ENCODE measurements around the gene JMJD8.
A peak's percentile ranks its signal among the peaks of the same experiment; 100 is the strongest.

Gene JMJD8

DNA sequence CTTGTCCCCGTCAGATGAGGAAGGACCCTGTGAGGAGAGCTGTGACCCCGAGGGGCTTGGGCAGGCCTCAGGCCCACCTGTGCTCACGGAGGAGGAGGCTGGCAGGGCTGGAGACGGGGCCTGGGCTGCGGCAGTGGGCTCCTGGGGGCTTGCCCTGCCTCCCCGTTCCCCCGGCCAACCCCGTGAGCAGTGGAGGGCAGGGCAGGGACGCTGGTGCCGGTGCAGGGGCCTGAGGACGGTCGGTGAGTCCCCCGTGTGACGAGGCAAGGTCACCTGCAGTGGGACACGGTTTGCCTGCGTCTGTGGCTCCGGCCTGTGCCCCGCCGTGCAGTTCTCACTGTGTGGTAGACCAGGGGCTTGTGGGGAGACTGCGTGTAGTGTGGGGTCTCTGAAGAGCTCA is 24.5 kb downstream of the JMJD8 start:
- ChIA-PET POLR2A (interaction anchor here (0.9 to 1.4 kb wide), 2 partner anchors 9 to 10 kb away, joined by 4 read pairs; partner anchors contain the start of gene WDR90), CTCF (interaction anchor here (0.7 to 1.6 kb wide), 2 partner anchors 8 to 9 kb away, joined by 3 to 7 read pairs; partner anchors contain the start of gene RHOT2)
- no peak overlapping the region for H3K27ac ChIP-seq (ENCODE audit: extremely low read depth, low read depth, low read length)

DNA sequence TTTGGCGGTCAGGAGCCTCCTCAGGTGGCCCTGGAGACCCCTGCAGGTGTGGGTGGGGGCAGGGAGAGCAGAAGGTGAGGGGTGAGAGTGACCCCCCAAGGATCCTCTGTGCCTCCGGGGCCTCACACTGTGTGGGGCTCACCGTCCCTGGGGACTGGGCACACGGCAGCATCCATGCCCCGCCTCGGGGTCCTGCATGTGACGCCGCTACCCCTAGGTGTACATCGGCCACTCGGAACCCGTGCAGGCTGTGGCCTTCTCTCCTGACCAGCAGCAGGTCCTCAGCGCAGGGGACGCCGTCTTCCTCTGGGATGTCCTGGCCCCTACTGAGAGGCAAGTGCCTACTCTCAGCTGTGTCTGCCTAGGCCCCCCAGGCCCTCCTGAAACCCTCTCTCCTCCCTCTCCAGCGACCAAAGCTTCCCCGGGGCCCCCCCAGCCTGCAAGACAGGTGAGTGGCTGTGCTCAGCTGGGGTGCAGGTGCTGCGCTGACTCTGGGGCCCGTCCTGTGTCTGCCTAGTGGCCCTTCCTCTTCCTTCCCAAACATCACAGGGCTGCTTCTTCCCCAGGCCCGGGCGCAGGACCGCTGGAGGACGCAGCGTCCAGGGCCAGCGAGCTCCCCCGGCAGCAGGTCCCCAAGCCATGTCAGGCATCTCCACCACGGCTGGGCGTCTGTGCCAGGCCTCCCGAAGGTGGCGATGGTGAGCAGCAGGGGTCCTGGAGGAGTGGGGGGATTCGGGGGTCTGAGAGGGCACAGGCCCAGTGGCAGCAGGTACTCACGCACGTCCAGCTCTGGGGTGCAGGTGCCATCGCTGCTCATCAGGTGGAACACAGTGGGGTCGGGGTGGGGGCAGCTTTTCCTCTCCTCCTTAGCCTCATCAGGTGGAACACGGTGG is 25.2 kb downstream of the JMJD8 start:
- POLR2A ChIA-PET = interaction anchor here (1.4 kb wide), 1 partner anchor 8 kb away, joined by 4 read pairs; no protein-coding TSS in a partner anchor
- Histone ChIP-seq H3K27ac (ENCODE audit: extremely low read depth, low read depth, low read length) (no peak overlapping the region), H3K4me3 (ENCODE audit: low read depth, low read length) (no peak overlapping the region), H3K4me1 (ENCODE audit: control insufficient read depth, insufficient read depth, low read length) (peaks cover 3% of the 10 kb centered on the region; the same call in 1 of the 2 replicates), H3K9me3 (ENCODE audit: control insufficient read depth, insufficient read depth, low read depth, low read length) (no peaks in the 10 kb centered on the region), H3K36me3 (ENCODE audit: control insufficient read depth in 2 of 2, insufficient read depth in 1 of 2, low read length in 2 of 2) (peaks cover 0 to 72% of the 10 kb centered on the region in 2 experiments; a peak in 2 of 3 replicates)
- TF ChIP-seq, protein P1, sequence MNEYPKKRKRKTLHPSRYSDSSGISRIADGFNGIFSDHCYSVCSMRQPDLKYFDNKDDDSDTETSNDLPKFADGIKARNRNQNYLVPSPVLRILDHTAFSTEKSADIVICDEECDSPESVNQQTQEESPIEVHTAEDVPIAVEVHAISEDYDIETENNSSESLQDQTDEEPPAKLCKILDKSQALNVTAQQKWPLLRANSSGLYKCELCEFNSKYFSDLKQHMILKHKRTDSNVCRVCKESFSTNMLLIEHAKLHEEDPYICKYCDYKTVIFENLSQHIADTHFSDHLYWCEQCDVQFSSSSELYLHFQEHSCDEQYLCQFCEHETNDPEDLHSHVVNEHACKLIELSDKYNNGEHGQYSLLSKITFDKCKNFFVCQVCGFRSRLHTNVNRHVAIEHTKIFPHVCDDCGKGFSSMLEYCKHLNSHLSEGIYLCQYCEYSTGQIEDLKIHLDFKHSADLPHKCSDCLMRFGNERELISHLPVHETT (tag by site-specific recombination; IDR thresholded peaks at IDR 0.05) = no peak
- TF ChIP-seq BCL11A (tag by site-specific recombination; IDR thresholded peaks at IDR 0.05; ENCODE audit: low read depth) (no peak), GLIS1 (tag by site-specific recombination; IDR thresholded peaks at IDR 0.05) (peak; percentile 57), GLIS2 (tag by site-specific recombination; IDR thresholded peaks at IDR 0.05) (no peak), SCRT2 (tag by site-specific recombination; IDR thresholded peaks at IDR 0.05) (peak; percentile 50), TCF7L2 (IDR thresholded peaks at IDR 0.05; ENCODE audit: borderline replicate concordance, low read depth, low read length) (no peak), ZNF133 (tag by site-specific recombination; IDR thresholded peaks at IDR 0.05) (no peak)
- TF ChIP-seq, protein P2, sequence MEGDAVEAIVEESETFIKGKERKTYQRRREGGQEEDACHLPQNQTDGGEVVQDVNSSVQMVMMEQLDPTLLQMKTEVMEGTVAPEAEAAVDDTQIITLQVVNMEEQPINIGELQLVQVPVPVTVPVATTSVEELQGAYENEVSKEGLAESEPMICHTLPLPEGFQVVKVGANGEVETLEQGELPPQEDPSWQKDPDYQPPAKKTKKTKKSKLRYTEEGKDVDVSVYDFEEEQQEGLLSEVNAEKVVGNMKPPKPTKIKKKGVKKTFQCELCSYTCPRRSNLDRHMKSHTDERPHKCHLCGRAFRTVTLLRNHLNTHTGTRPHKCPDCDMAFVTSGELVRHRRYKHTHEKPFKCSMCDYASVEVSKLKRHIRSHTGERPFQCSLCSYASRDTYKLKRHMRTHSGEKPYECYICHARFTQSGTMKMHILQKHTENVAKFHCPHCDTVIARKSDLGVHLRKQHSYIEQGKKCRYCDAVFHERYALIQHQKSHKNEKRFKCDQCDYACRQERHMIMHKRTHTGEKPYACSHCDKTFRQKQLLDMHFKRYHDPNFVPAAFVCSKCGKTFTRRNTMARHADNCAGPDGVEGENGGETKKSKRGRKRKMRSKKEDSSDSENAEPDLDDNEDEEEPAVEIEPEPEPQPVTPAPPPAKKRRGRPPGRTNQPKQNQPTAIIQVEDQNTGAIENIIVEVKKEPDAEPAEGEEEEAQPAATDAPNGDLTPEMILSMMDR (tag by site-specific recombination; IDR thresholded peaks at IDR 0.05) = peak; percentile 43; the same call in 1 of the 2 replicates
- CTCF ChIA-PET = interaction anchor here (0.6 to 1.6 kb wide), 6 partner anchors 8 to 339 kb away, joined by 3 to 7 read pairs (median 3); partner anchors contain the start of gene RHOT2

More for the DNA sequence above, 24.5 kb downstream of the JMJD8 start:
- Histone ChIP-seq H3K4me1 (ENCODE audit: control insufficient read depth, insufficient read depth, low read length) (peaks cover 3% of the 10 kb centered on the region; the same call in 1 of the 2 replicates), H3K9me3 (ENCODE audit: control insufficient read depth, insufficient read depth, low read depth, low read length) (no peaks in the 10 kb centered on the region), H3K36me3 (ENCODE audit: control insufficient read depth in 2 of 2, insufficient read depth in 1 of 2, low read length in 2 of 2) (peaks cover 0 to 70% of the 10 kb centered on the region in 2 experiments; a peak in 2 of 3 replicates), H3K4me3 (ENCODE audit: low read depth, low read length) (no peak overlapping the region)
- TF ChIP-seq GLIS2 (tag by site-specific recombination; IDR thresholded peaks at IDR 0.05) (no peak), ZNF776 (tag by site-specific recombination; IDR thresholded peaks at IDR 0.05; ENCODE audit: borderline replicate concordance) (no peak), MYNN (tag by site-specific recombination; IDR thresholded peaks at IDR 0.05; ENCODE audit: borderline replicate concordance) (no peak), SCRT2 (tag by site-specific recombination; IDR thresholded peaks at IDR 0.05) (peak; percentile 5; the same call in 1 of the 2 replicates), ZNF791 (tag by site-specific recombination; IDR thresholded peaks at IDR 0.05) (no peak)

DNA sequence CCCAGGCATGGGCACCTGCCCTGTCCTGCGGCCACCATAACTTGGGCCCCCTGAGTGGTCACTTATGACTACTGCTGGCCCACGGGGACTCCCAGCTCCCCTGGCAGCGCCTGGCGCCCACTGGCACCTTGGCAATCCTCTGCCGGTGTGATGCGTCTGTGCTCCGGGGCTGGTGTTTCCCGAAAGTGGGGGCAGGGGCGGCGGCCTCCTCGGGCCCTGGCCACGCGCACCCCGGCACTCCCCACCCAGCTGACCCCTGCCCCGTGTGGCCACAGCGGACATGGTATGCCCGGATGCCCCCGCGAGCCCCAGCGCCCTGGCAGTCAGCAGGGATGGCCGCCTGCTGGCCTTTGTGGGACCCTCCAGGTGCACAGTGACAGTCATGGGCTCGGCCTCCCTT is 26.6 kb downstream of the JMJD8 start:
- Histone ChIP-seq H3K4me3 (ENCODE audit: low read depth, low read length) (no peak overlapping the region), H3K27ac (ENCODE audit: extremely low read depth, low read depth, low read length) (no peak overlapping the region), H3K36me3 (ENCODE audit: control insufficient read depth in 2 of 2, insufficient read depth in 1 of 2, low read length in 2 of 2) (peaks cover 0 to 75% of the 10 kb centered on the region in 2 experiments; a peak in 2 of 3 replicates), H3K9me3 (ENCODE audit: control insufficient read depth, insufficient read depth, low read depth, low read length) (no peaks in the 10 kb centered on the region), H3K4me1 (ENCODE audit: control insufficient read depth, insufficient read depth, low read length) (peaks cover 3% of the 10 kb centered on the region; the same call in 1 of the 2 replicates)
- ChIA-PET CTCF (no interaction called here), POLR2A (interaction anchor here (0.6 kb wide), 1 partner anchor 219 kb away, joined by 5 read pairs; no protein-coding TSS in a partner anchor)
- TF ChIP-seq, protein P1 (tag by site-specific recombination; IDR thresholded peaks at IDR 0.05) = no peak
- TF ChIP-seq, protein P3, sequence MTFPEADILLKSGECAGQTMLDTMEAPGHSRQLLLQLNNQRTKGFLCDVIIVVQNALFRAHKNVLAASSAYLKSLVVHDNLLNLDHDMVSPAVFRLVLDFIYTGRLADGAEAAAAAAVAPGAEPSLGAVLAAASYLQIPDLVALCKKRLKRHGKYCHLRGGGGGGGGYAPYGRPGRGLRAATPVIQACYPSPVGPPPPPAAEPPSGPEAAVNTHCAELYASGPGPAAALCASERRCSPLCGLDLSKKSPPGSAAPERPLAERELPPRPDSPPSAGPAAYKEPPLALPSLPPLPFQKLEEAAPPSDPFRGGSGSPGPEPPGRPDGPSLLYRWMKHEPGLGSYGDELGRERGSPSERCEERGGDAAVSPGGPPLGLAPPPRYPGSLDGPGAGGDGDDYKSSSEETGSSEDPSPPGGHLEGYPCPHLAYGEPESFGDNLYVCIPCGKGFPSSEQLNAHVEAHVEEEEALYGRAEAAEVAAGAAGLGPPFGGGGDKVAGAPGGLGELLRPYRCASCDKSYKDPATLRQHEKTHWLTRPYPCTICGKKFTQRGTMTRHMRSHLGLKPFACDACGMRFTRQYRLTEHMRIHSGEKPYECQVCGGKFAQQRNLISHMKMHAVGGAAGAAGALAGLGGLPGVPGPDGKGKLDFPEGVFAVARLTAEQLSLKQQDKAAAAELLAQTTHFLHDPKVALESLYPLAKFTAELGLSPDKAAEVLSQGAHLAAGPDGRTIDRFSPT (tag by site-specific recombination; IDR thresholded peaks at IDR 0.05) = peak; percentile 82

All from HEK293 (cell line).